Measurements from ENCODE around the gene HOTAIR.

GRCh38 chr12:53998900-53999236, 24.1 kb upstream of the HOTAIR start:
- TF ChIP-seq CTCF (IDR thresholded peaks at IDR 0.05; ENCODE audit: low read length) = no peak
- 0 out of 2 replicates have a peak, but pooled peaks have one; percentile 63 for TF ChIP-seq EZH2phosphoT487 (IDR thresholded peaks at IDR 0.05; ENCODE audit: low read length)
- no peak for TF ChIP-seq EZH2 (optimal IDR thresholded peaks at IDR 0.05; ENCODE audit: low read depth, low read length)

Data from MM.1S (cell line).